K562 (cell line): Measurements from ENCODE around the gene ATXN1. TPM values are rescaled to one million over a fixed set of nuclear protein-coding genes. Genes with fewer than 3 reads are reported as not detected.

ENCODE experiments used
- ASH1L ChIP-seq: fragments of 450-650 bp; IDR thresholded peaks from 2 replicates; pipeline ENCODE4 v1.6.1; 2018; ENCODE audit warnings: borderline replicate concordance, mild to moderate bottlenecking, low read depth; ENCODE audit not compliant: partially characterized antibody
- BMI1 ChIP-seq: fragments of 150-350 bp; IDR thresholded peaks from 2 replicates; pipeline ENCODE4 v1.6.1; 2014; ENCODE audit warnings: low read length
- DMBX1 ChIP-seq: fragments of 250-450 bp; sonication (Bioruptor Pico); IDR thresholded peaks from 2 replicates; pipeline ENCODE4 v1.8.0; 2022; ENCODE audit warnings: inconsistent platforms, mild to moderate bottlenecking, moderate library complexity, borderline replicate concordance
- GABPB1 ChIP-seq: sonication (generic); formaldehyde crosslinking; IDR thresholded peaks from 2 replicates; pipeline ENCODE4 v1.8.0; 2022; ENCODE audit warnings: mild to moderate bottlenecking, missing genetic modification reagents
- HDAC1 ChIP-seq, 2 experiments: fragments of 450-650 bp; IDR thresholded peaks; 2 replicates each; pipeline ENCODE4 v1.6.1; 2016 to 2017; ENCODE audit warnings: inconsistent platforms in 1 of 2, mild to moderate bottlenecking in 1 of 2, moderate library complexity in 1 of 2
- NFATC3 ChIP-seq: fragments of 450-650 bp; IDR thresholded peaks from 2 replicates; pipeline ENCODE4 v1.6.1; 2017; ENCODE audit warnings: mild to moderate bottlenecking
- SRSF9 ChIP-seq: fragments of 200-400 bp; formaldehyde crosslinking; IDR thresholded peaks from 2 replicates; pipeline ENCODE4 v1.6.1; 2017; ENCODE audit warnings: low read depth, low read length, borderline replicate concordance
- TAF9B ChIP-seq: fragments of 450-650 bp; IDR thresholded peaks from 2 replicates; pipeline ENCODE4 v1.6.1; 2018; ENCODE audit warnings: mild to moderate bottlenecking; ENCODE audit not compliant: partially characterized antibody
- ZFP30 ChIP-seq: fragments of 250-450 bp; sonication (Bioruptor Pico); IDR thresholded peaks from 2 replicates; pipeline ENCODE4 v1.8.0; 2022; ENCODE audit warnings: moderate library complexity, mild to moderate bottlenecking, inconsistent platforms, borderline replicate concordance
- ZNF165 ChIP-seq: fragments of 250-450 bp; sonication (Bioruptor Pico); IDR thresholded peaks from 2 replicates; pipeline ENCODE4 v1.4.0; 2020; ENCODE audit warnings: borderline replicate concordance
- ZNF695 ChIP-seq: fragments of 450-650 bp; formaldehyde crosslinking; IDR thresholded peaks from 2 replicates; pipeline ENCODE4 v1.4.0; 2020; ENCODE audit warnings: mild to moderate bottlenecking, moderate library complexity
- polyA plus RNA-seq, 8 experiments: library from polyadenylated mRNA; depleted of rRNA in 4 of 8; stranded (reverse) in 5 of 8; unstranded in 3 of 8; fragments of >200 nt; fragmentation: Nextera tagmentation in 2 of 8; fragmentation: Illumina TruSeq in 1 of 8; extraction: Ambion mirVana in 2 of 8; extraction: Trizol in 1 of 8; gene quantifications; 2 replicates each; pipeline versions ENCODE4 v1.2.1 to v1.2.3, GENCODE V29; 2011 to 2014; ENCODE audit warnings: inconsistent platforms in 1 of 8, missing spikeins in 1 of 8
- total RNA-seq, 7 experiments: library from RNA; depleted of rRNA in 6 of 7; stranded (reverse); fragments of >200 nt in 6 of 7; fragmentation: Illumina TruSeq in 2 of 7; extraction: Trizol in 2 of 7; gene quantifications; 2 replicates each; pipeline versions ENCODE4 v1.2.1 to v1.2.3, GENCODE V29; 2011 to 2021; ENCODE audit warnings: low replicate concordance in 1 of 7
- TF ChIP-seq, protein P1 (sequence below): fragments of 250-450 bp; sonication (Bioruptor Pico); IDR thresholded peaks from 2 replicates; pipeline ENCODE4 v1.4.0; 2020
- TF ChIP-seq, protein P2 (sequence below): fragments of 450-650 bp; IDR thresholded peaks from 2 replicates; pipeline ENCODE4 v1.6.1; 2016; ENCODE audit warnings: low read depth, mild to moderate bottlenecking, moderate library complexity
- TF ChIP-seq, protein P3 (sequence below): fragments of 450-650 bp; formaldehyde crosslinking; IDR thresholded peaks from 2 replicates; pipeline ENCODE4 v1.4.0; 2020; ENCODE audit warnings: mild to moderate bottlenecking, moderate library complexity
- TF ChIP-seq, protein P4 (sequence below): fragments of 450-650 bp; conservative IDR thresholded peaks from 2 replicates; pipeline ENCODE4 v1.6.1; 2016; ENCODE audit warnings: missing genetic modification characterization, low read depth, mild to moderate bottlenecking, missing compliant biosample characterization, moderate library complexity
- TF ChIP-seq, protein P5 (sequence below): fragments of 450-650 bp; formaldehyde crosslinking; IDR thresholded peaks from 2 replicates; pipeline ENCODE4 v1.4.0; 2022; ENCODE audit warnings: missing genetic modification characterization

ATXN1 gene
- total and polyA plus RNA-seq, 9 of the 15 experiments (the other 6 are each of a cell fraction or from before 2014, with no cell fraction given), result under 0.01 to 1.2 (median 0.58) TPM

DNA sequence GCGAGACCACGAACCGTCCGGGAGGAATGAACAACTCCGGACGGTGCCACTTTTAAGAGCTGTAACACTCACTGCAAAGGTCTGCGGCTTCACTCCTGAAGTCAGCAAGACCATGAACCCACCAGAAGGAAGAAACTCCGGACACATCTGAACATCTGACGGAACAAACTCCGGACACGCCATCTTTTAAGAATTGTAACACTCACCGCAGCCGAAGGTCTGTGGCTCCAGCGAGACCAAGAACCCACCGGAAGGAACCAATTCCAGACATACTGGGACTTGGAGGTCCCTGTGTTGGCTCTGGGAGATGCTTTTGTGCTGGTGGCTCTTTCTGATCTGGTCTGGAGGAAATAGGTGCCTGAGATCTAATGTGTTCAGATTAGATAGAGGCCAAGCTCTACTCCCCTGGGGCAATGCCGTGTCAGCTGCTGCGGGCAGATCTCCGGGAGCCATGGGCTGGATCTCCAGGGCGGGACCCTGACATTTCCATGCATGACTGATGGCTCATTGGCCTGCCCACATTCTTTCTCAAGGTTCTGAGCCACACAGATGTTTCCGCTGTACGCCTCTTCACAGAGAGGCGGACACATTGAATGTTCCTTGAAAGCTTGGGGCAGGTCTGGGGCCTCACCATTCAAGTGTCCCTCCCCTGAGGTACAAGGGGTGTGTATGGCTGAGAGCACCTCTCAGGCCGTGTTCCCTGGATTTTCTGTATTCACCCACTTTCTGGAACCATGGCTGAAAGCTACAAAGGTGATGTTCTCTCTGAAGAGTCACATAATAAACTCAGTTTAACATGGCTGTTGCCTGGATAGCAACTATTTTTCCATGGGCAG lies 493.6 kb downstream of the ATXN1 start (continued):
- TF ChIP-seq, protein P1, sequence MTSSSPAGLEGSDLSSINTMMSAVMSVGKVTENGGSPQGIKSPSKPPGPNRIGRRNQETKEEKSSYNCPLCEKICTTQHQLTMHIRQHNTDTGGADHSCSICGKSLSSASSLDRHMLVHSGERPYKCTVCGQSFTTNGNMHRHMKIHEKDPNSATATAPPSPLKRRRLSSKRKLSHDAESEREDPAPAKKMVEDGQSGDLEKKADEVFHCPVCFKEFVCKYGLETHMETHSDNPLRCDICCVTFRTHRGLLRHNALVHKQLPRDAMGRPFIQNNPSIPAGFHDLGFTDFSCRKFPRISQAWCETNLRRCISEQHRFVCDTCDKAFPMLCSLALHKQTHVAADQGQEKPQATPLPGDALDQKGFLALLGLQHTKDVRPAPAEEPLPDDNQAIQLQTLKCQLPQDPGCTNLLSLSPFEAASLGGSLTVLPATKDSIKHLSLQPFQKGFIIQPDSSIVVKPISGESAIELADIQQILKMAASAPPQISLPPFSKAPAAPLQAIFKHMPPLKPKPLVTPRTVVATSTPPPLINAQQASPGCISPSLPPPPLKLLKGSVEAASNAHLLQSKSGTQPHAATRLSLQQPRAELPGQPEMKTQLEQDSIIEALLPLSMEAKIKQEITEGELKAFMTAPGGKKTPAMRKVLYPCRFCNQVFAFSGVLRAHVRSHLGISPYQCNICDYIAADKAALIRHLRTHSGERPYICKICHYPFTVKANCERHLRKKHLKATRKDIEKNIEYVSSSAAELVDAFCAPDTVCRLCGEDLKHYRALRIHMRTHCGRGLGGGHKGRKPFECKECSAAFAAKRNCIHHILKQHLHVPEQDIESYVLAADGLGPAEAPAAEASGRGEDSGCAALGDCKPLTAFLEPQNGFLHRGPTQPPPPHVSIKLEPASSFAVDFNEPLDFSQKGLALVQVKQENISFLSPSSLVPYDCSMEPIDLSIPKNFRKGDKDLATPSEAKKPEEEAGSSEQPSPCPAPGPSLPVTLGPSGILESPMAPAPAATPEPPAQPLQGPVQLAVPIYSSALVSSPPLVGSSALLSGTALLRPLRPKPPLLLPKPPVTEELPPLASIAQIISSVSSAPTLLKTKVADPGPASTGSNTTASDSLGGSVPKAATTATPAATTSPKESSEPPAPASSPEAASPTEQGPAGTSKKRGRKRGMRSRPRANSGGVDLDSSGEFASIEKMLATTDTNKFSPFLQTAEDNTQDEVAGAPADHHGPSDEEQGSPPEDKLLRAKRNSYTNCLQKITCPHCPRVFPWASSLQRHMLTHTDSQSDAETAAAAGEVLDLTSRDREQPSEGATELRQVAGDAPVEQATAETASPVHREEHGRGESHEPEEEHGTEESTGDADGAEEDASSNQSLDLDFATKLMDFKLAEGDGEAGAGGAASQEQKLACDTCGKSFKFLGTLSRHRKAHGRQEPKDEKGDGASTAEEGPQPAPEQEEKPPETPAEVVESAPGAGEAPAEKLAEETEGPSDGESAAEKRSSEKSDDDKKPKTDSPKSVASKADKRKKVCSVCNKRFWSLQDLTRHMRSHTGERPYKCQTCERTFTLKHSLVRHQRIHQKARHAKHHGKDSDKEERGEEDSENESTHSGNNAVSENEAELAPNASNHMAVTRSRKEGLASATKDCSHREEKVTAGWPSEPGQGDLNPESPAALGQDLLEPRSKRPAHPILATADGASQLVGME (CRISPR knock-in tag), result peak; percentile 90
- TF ChIP-seq NFATC3 (peak; percentile 77; the same call in 1 of the 2 replicates), GABPB1 (peak; percentile 42), BMI1 (no peak), ZFP30 (no peak), SRSF9 (no peak), ASH1L (peak; percentile 22), ZNF165 (CRISPR knock-in tag) (peak; percentile 80), DMBX1 (CRISPR knock-in tag) (peak; percentile 83), ZNF695 (CRISPR knock-in tag) (peak; percentile 58; the same call in 1 of the 2 replicates), TAF9B (peak; percentile 90), HDAC1 (IDR thresholded peaks at IDR 0.05) (peak in 1 of 2 experiments; percentile 54; a peak in 1 of 4 replicates)
- TF ChIP-seq, protein P2, sequence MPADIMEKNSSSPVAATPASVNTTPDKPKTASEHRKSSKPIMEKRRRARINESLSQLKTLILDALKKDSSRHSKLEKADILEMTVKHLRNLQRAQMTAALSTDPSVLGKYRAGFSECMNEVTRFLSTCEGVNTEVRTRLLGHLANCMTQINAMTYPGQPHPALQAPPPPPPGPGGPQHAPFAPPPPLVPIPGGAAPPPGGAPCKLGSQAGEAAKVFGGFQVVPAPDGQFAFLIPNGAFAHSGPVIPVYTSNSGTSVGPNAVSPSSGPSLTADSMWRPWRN, result peak; percentile 71
- TF ChIP-seq, protein P3, sequence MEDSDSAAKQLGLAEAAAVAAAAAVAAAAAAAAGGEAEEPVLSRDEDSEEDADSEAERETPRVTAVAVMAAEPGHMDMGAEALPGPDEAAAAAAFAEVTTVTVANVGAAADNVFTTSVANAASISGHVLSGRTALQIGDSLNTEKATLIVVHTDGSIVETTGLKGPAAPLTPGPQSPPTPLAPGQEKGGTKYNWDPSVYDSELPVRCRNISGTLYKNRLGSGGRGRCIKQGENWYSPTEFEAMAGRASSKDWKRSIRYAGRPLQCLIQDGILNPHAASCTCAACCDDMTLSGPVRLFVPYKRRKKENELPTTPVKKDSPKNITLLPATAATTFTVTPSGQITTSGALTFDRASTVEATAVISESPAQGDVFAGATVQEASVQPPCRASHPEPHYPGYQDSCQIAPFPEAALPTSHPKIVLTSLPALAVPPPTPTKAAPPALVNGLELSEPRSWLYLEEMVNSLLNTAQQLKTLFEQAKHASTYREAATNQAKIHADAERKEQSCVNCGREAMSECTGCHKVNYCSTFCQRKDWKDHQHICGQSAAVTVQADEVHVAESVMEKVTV (CRISPR knock-in tag), result peak; percentile 61
- TF ChIP-seq, protein P4, sequence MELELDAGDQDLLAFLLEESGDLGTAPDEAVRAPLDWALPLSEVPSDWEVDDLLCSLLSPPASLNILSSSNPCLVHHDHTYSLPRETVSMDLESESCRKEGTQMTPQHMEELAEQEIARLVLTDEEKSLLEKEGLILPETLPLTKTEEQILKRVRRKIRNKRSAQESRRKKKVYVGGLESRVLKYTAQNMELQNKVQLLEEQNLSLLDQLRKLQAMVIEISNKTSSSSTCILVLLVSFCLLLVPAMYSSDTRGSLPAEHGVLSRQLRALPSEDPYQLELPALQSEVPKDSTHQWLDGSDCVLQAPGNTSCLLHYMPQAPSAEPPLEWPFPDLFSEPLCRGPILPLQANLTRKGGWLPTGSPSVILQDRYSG (tag), result peak; percentile 12; the same call in 1 of the 2 replicates
- TF ChIP-seq, protein P5, sequence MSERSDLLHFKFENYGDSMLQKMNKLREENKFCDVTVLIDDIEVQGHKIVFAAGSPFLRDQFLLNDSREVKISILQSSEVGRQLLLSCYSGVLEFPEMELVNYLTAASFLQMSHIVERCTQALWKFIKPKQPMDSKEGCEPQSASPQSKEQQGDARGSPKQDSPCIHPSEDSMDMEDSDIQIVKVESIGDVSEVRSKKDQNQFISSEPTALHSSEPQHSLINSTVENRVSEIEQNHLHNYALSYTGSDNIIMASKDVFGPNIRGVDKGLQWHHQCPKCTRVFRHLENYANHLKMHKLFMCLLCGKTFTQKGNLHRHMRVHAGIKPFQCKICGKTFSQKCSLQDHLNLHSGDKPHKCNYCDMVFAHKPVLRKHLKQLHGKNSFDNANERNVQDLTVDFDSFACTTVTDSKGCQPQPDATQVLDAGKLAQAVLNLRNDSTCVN (CRISPR knock-in tag), result peak; percentile 81
